Raji (cell line): ENCODE data around the gene ATP10D.

ENCODE experiments used
- POLR2A ChIP-seq: IDR thresholded peaks from 2 replicates; pipeline ENCODE4 v1.6.1; 2011; ENCODE audit warnings: low read depth, low read length, control low read depth; ENCODE audit not compliant: insufficient read depth

The ATP10D gene

GRCh38 chr4:47478804-47479203, 6.3 kb upstream of the ATP10D start:
- TF ChIP-seq POLR2A, result no peak

- no peak for TF ChIP-seq POLR2A
Observed at GRCh38 chr4:47482326-47482725, 2.7 kb upstream of the ATP10D start.

DNA sequence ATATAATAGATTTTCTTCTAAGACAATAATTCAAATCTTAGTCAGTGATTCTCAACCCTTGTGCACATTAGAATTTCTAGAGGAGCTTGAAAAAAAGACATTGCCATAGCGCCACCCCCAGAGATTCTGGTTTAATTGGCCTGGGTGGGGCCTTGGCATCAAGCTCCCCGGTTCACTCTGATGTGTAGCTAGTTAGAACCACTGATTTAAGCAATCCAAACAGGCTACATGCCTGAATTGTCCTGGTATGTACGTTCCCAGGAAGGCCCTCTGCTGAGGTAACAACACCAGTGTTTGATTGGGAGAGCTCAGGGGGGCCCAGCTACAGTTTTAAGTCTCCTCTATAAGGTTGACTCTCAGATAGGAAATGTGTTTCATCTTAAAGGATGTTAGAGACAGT, 1.3 kb upstream of the ATP10D start:
- no peak for TF ChIP-seq POLR2A

DNA sequence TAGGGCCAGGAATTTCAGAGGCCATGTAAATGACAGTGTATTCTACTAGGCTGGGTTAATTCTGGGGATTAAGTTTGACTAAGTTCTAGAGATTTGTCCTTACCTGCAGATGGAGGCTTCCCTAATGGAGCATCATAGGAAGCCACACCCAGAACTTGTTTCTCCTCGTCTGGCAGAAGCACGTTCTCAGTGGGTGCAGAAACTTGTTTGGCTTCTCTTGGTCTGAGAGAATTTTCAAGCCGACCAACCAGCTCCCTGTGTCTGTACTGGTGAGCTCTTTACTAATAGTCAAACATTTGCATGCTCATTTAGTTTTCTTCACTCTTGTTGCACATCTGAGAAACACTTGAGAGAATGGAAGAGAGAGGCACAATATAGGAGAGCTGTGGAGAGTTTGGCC, 907 bp upstream of the ATP10D start:
- TF ChIP-seq POLR2A, result no peak

DNA sequence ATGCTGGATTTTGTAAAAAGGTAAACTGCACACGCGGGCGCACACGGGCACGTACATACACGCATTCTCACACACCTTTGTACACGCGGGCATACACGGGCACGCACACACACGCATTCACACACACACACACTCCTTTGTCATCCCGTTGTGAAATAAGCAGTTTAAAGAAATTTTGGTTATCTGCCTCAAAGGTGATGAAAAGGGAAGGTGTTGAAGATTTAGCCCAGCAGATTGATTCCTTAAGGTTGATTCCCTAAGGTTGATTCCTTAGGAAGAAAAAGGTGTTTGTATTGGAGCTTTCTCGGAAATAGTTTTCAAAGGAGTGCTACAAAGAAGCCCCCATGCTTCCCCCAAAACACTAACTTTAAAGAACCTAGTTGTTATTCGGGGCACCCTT, 693 bp downstream of the ATP10D start:
- TF ChIP-seq POLR2A, result no peak

GRCh38 chr4:47486231-47486673, 1.2 kb downstream of the ATP10D start:
- TF ChIP-seq POLR2A, result no peak

- no peak for TF ChIP-seq POLR2A
Observed at GRCh38 chr4:47488706-47489105, 3.6 kb downstream of the ATP10D start.

GRCh38 chr4:47490550-47490949, 5.5 kb downstream of the ATP10D start:
- no peak for TF ChIP-seq POLR2A

- no peak for TF ChIP-seq POLR2A
Observed at GRCh38 chr4:47493238-47494123, 8.4 kb downstream of the ATP10D start.

- no peak for TF ChIP-seq POLR2A
Observed at GRCh38 chr4:47494124-47494430, 9.0 kb downstream of the ATP10D start.

- TF ChIP-seq POLR2A, result no peak
Observed at GRCh38 chr4:47498899-47499298, 13.8 kb downstream of the ATP10D start.

- TF ChIP-seq POLR2A, result no peak
Observed at GRCh38 chr4:47499700-47500099, 14.6 kb downstream of the ATP10D start.

DNA sequence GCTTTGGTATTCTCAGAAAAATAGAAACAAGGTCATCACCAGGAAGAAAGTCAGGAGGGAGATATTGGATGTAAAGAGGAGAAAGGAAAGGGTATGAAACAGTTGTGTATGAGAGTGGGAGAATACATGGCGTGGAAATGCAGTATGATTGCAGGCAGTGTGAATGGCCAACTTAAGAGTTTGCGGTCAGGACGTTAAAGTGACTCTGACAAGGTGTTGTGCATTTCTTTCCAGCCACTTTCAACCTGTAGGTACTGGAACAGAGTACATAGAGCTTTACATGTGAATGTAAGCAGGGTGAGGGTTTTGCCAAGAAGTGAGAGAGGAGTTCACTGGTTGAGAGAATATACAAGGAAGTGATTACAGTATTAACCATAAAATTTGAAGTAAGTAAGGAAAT, 15.7 kb downstream of the ATP10D start:
- TF ChIP-seq POLR2A, result no peak

DNA sequence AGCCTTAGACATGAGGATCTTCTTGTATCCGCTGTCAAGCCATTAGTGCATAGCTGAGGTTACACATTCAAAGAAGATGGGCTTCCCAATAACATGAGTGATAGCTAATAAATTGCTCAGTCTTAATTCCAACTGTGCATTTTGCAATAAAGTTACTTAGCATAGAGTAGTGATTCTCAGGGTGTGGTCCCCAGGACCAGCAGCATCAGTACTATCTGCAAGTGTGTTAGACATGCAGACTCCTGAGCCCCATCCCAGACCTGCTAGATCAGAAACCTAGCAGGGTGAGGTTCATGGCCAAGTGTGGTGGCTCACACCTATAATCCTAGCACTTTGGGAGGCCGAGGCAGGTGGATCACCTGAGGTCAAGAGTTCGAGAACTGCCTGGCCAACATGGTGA, 20.1 kb downstream of the ATP10D start:
- no peak for TF ChIP-seq POLR2A

DNA sequence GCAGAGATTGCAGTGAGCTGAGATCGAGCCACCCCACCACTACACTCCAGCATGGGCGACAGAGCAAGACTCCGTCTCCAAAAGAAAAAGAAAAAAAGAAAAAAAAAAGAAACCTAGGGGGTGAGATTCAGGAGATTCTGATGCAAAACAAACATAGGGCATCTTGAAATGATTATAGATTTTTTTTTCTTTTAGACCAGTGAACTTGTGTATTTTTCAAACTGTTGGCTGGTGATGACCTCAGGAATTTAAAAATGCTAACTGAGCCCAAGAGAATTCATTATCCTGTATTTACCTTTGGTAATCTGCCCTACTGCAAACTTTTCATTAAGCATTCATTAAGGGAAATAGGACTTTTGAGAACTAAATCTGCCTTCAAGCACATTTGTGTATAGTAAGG, 20.6 kb downstream of the ATP10D start:
- TF ChIP-seq POLR2A, result no peak

DNA sequence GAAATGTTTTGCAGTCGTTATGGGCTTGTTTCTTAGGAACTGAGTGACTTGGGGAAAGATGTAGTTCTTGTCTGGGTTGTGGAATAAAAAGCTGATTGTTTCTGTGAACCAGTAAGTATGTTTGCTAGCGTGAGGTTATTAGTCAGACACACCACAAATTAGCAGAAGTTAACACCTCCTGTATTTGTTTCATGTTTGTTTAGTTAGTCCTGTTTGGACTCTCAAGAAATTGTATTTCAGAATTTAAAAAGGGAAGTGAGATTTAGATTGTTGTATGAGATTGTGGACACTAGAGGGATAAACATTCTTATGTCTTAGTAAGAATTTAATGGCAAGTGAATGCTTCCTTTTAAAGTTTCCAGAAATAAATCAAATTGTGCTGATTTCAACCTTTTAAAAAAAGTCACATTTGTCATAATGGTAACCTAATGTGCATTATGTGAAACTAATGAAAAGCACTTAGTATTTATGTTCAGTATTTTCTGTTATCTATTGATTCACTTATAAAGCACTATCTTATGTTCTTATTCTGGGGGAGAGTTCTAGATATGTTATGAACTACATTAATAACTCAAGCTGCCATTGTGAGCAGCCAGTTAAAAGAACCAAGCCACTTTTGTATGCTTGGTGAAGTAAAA, 25.6 kb downstream of the ATP10D start:
- TF ChIP-seq POLR2A, result no peak
